GM12878 (cell line): ENCODE data around the gene SLC39A11. TPM values are rescaled to one million over a fixed set of nuclear protein-coding genes. Genes with fewer than 3 reads are reported as not detected.

Source experiments
- ATAC-seq: fragments of 200-7000 bp; cut with Tn5 transposase; 3 replicates; pipeline ENCODE4 v1.9.1; 2020; ENCODE audit warnings: mild to moderate bottlenecking, moderate library complexity
- BruUV-seq: library from RNA; stranded (reverse); fragments of 400-500 nt; replicated peaks from 2 replicates; lab custom pipeline; 2021; lab: Mats Ljungman, UMichigan
- CTCF ChIA-PET: fragments of 300-600 bp; sonication (Branson Sonifier 250); formaldehyde crosslinking; extraction: SDS; loops from one replicate; lab custom pipeline; 2021; ENCODE audit warnings: inconsistent platforms; lab: Yijun Ruan, JAX
- POLR2A ChIA-PET: fragments of 350-600 bp; formaldehyde crosslinking; extraction: SDS; loops from one replicate; lab custom pipeline; 2021; ENCODE audit warnings: inconsistent platforms; lab: Charles Lee
- RAD21 ChIA-PET: fragments of 300-600 bp; sonication (Branson Sonifier 250); formaldehyde crosslinking; loops from one replicate; lab custom pipeline; 2023; ENCODE audit warnings: antibody characterized with exemption; ENCODE audit not compliant: unreplicated experiment; lab: Charles Lee
- SMC1A ChIA-PET: fragments of 300-600 bp; sonication (Branson Sonifier 250); formaldehyde crosslinking; loops from one replicate; lab custom pipeline; 2023; ENCODE audit not compliant: unreplicated experiment, uncharacterized antibody; lab: Charles Lee
- DNase-seq: peaks from one replicate; pipeline ENCODE4 v3.0.0-alpha.2; 2011; ENCODE audit warnings: low read depth, low spot score
- FAIRE-seq: peaks from 3 replicates; lab custom pipeline; 2011; peaks lifted over from hg19 to GRCh38; lab: Jason Lieb, UNC
- H2AFZ ChIP-seq: 2 replicates; pipeline ENCODE4 v1.6.0; 2011; ENCODE audit warnings: low read depth, low read length, control low read depth; ENCODE audit not compliant: control insufficient read depth
- H3K27ac ChIP-seq: 2 replicates; pipeline ENCODE4 v1.5.1; 2011; ENCODE audit warnings: control low read depth; ENCODE audit not compliant: control insufficient read depth, insufficient read depth
- H3K27me3 ChIP-seq, 2 experiments: replicated peaks in 1 of 2; 2 replicates each; pipeline versions ENCODE4 v1.6.0 to v1.6.1; 2011; ENCODE audit warnings: low read length in 1 of 2; ENCODE audit not compliant: control insufficient read depth in 2 of 2, insufficient read depth in 2 of 2
- H3K36me3 ChIP-seq, 2 experiments: 2 replicates each; pipeline ENCODE4 v1.5.1; 2011; ENCODE audit warnings: low read length in 1 of 2; ENCODE audit not compliant: control insufficient read depth in 2 of 2, insufficient read depth in 2 of 2
- H3K4me1 ChIP-seq: 2 replicates; pipeline ENCODE4 v1.6.1; 2011; ENCODE audit warnings: mild to moderate bottlenecking, low read length, moderate library complexity, mixed read lengths; ENCODE audit not compliant: control insufficient read depth, insufficient read depth
- H3K4me2 ChIP-seq: 2 replicates; pipeline ENCODE4 v1.6.0; 2011; ENCODE audit warnings: control low read depth; ENCODE audit not compliant: control insufficient read depth, insufficient read depth
- H3K4me3 ChIP-seq: fragments of 200-600 bp; sonication (generic); 2 replicates; pipeline ENCODE4 v1.5.1; 2016
- H3K79me2 ChIP-seq: 2 replicates; pipeline ENCODE4 v1.6.0; 2011; ENCODE audit warnings: low read length; ENCODE audit not compliant: control insufficient read depth, insufficient read depth
- H3K9ac ChIP-seq: 2 replicates; pipeline ENCODE4 v1.8.0; 2011; ENCODE audit warnings: low read length, control low read depth, mixed read lengths; ENCODE audit not compliant: control insufficient read depth, insufficient read depth
- H3K9me3 ChIP-seq: replicated peaks from 3 replicates; pipeline ENCODE4 v1.5.1; 2011; ENCODE audit warnings: mild to moderate bottlenecking, low read length; ENCODE audit not compliant: control insufficient read depth, insufficient read depth
- H4K20me1 ChIP-seq: 2 replicates; pipeline ENCODE4 v1.6.0; 2011; ENCODE audit not compliant: control insufficient read depth, insufficient read depth
- CEBPB ChIP-seq, 2 experiments: fragments of 150-350 bp in 1 of 2; IDR thresholded peaks; 2 replicates each; pipeline ENCODE4 v1.6.1; 2012 to 2014; ENCODE audit warnings: low read depth in 2 of 2, low read length in 2 of 2, borderline replicate concordance in 1 of 2, inconsistent platforms in 1 of 2
- DPF2 ChIP-seq: fragments of 450-650 bp; IDR thresholded peaks from 2 replicates; pipeline ENCODE4 v1.6.1; 2017; ENCODE audit warnings: mild to moderate bottlenecking
- E4F1 ChIP-seq: fragments of 450-650 bp; IDR thresholded peaks from 2 replicates; pipeline ENCODE4 v1.6.1; 2018; ENCODE audit warnings: borderline replicate concordance, mild to moderate bottlenecking; ENCODE audit not compliant: partially characterized antibody
- GABPA ChIP-seq: IDR thresholded peaks from 2 replicates; pipeline ENCODE4 v1.6.1; 2014; ENCODE audit warnings: antibody characterized with exemption, low read depth, mild to moderate bottlenecking, inconsistent platforms
- HDGF ChIP-seq: fragments of 450-650 bp; IDR thresholded peaks from 2 replicates; pipeline ENCODE4 v1.6.1; 2016; ENCODE audit warnings: antibody characterized with exemption
- NFIC ChIP-seq: IDR thresholded peaks from 2 replicates; pipeline ENCODE4 v1.6.1; 2012; ENCODE audit warnings: low read depth, mild to moderate bottlenecking, inconsistent platforms, low read length, moderate library complexity
- RUNX3 ChIP-seq: IDR thresholded peaks from 2 replicates; pipeline ENCODE4 v1.6.1; 2012; ENCODE audit warnings: low read length, inconsistent platforms
- SMAD5 ChIP-seq: IDR thresholded peaks from 2 replicates; pipeline ENCODE4 v1.6.1; 2016; ENCODE audit warnings: antibody characterized with exemption, low read depth
- SUZ12 ChIP-seq: fragments of 200-600 bp; sonication (generic); IDR thresholded peaks from one replicate; pipeline ENCODE4 v1.6.1; 2018; ENCODE audit warnings: antibody characterized with exemption, mild to moderate bottlenecking; ENCODE audit not compliant: unreplicated experiment
- USF2 ChIP-seq: IDR thresholded peaks from 2 replicates; pipeline ENCODE4 v1.6.1; 2011; ENCODE audit warnings: low read depth, low read length, improper control_type of control experiment, borderline replicate concordance
- ZBTB4 ChIP-seq: fragments of 450-650 bp; formaldehyde crosslinking; IDR thresholded peaks from 2 replicates; pipeline ENCODE4 v1.4.0; 2022; ENCODE audit warnings: mild to moderate bottlenecking, moderate library complexity
- ZNF592 ChIP-seq: fragments of 450-650 bp; IDR thresholded peaks from 2 replicates; pipeline ENCODE4 v1.6.1; 2017; ENCODE audit warnings: mild to moderate bottlenecking, moderate library complexity
- WGBS: methylation state at CpG from one replicate; pipeline ENCODE4 v1.1.6; 2016; ENCODE audit warnings: low lambda C conversion rate; ENCODE audit not compliant: insufficient replicate concordance, insufficient coverage; ENCODE audit errors: missing lambda C conversion rate; 5-methylcytosine and 5-hydroxymethylcytosine counted together
- in situ Hi-C: fragments of 300-500 bp; cut with MboI; formaldehyde crosslinking; loops from 9 replicates; pipeline ENCODE4 v1.14.3; 2018; ENCODE audit warnings: mixed read lengths
- intact Hi-C: fragments of 100-400 bp; cut with micrococcal nuclease; formaldehyde crosslinking; loops from one replicate; pipeline ENCODE4 v1.14.2; 2022; ENCODE audit not compliant: unreplicated experiment
- polyA plus RNA-seq, 11 experiments: library from polyadenylated mRNA; depleted of rRNA in 4 of 11; unstranded in 6 of 11; stranded (reverse) in 5 of 11; fragments of >200 nt; fragmentation: Nextera tagmentation in 4 of 11; fragmentation: Illumina TruSeq in 1 of 11; extraction: Ambion mirVana in 4 of 11; extraction: Trizol in 1 of 11; gene quantifications; 1 replicate in 1 of 11; 2 replicates in 10 of 11; pipeline versions ENCODE4 v1.2.1 to v1.2.3, GENCODE V29; 2011 to 2016; ENCODE audit warnings: inconsistent platforms in 2 of 11, missing spikeins in 2 of 11, low read depth in 1 of 11
- total RNA-seq, 4 experiments: library from RNA; depleted of rRNA in 3 of 4; stranded (reverse); fragments of >200 nt in 3 of 4; fragmentation: Illumina TruSeq in 1 of 4; extraction: Trizol in 1 of 4; gene quantifications; 2 replicates each; pipeline versions ENCODE4 v1.2.1 to v1.2.3, GENCODE V29; 2013 to 2021

The SLC39A11 gene
- total and polyA plus RNA-seq, 10 of the 15 experiments (the other 5 are each of a cell fraction or from before 2014, with no cell fraction given) = 8.6 to 23.8 (median 14.0) TPM

- CTCF ChIA-PET = interaction anchor here (0.6 kb wide), 1 partner anchor 774 kb away, joined by 3 read pairs; no protein-coding TSS in a partner anchor
- Histone ChIP-seq H3K4me3 (no peak overlapping the region), H3K27ac (no peak overlapping the region), H3K4me2 (no peak overlapping the region), H3K36me3 (no peaks in the 10 kb centered on the region), H3K4me1 (no peaks in the 10 kb centered on the region), H3K79me2 (no peaks in the 10 kb centered on the region), H3K9ac (no peak overlapping the region), H3K9me3 (peaks cover 1% of the 10 kb centered on the region; the same call in 2 of the 3 replicates), H2AFZ (no peak overlapping the region), H4K20me1 (no peaks in the 10 kb centered on the region), H3K27me3 (no peaks in the 10 kb centered on the region)
- RAD21 ChIA-PET = no interaction called here
- in situ Hi-C loops = no loop called here
- no TSS peak for BruUV-seq
- ATAC-seq = no peak
- POLR2A ChIA-PET = no interaction called here
- WGBS = 90% methylated on average over 5 of the region's 5 CpGs
- no peak for DNase-seq
- FAIRE-seq = no peak
- SMC1A ChIA-PET = no interaction called here
- intact Hi-C loops = no loop called here
- TF ChIP-seq HDGF (no peak), E4F1 (no peak), CEBPB (IDR thresholded peaks at IDR 0.05; ENCODE audit: borderline replicate concordance in 1 of 2, low read depth in 2 of 2, low read length in 2 of 2) (no peak), RUNX3 (no peak), NFIC (no peak), ZNF592 (no peak), SMAD5 (no peak), SUZ12 (no peak), USF2 (no peak), GABPA (no peak), DPF2 (no peak), ZBTB4 (CRISPR knock-in tag) (no peak)
Measured at GRCh38 chr17:72806011-72806410, 286.5 kb downstream of the SLC39A11 start.
